NT2/D1 (cell line): ENCODE measurements around the gene SMU1.

ENCODE experiments used
- SUZ12 ChIP-seq: IDR thresholded peaks from 2 replicates; pipeline ENCODE4 v1.6.1; 2011; ENCODE audit not compliant: insufficient read length, insufficient read depth; ENCODE audit errors: extremely low read depth
- YY1 ChIP-seq: IDR thresholded peaks from 2 replicates; pipeline ENCODE4 v1.6.1; 2011; ENCODE audit not compliant: insufficient read length, insufficient read depth
- ZNF274 ChIP-seq: IDR thresholded peaks from 2 replicates; pipeline ENCODE4 v1.6.1; 2011; ENCODE audit warnings: mild to moderate bottlenecking, low read depth, low read length

- no peak for TF ChIP-seq YY1
- no peak for TF ChIP-seq SUZ12
- TF ChIP-seq ZNF274: no peak
These were observed 31.7 kb downstream of the SMU1 start for GRCh38 chr9:33044677-33045282.
